Central memory CD8-positive, alpha-beta T cell (primary cell): ENCODE measurements around the gene DOCK10.

Experiments
- ATAC-seq: fragments of 150-1000 bp; cut with Tn5 transposase; replicated peaks from 2 replicates; pipeline ENCODE4 v1.10.0; 2022; ENCODE audit warnings: mild to moderate bottlenecking, moderate FRiP score, moderate number of reproducible peaks; ENCODE audit not compliant: poor library complexity, severe bottlenecking; ENCODE audit errors: extremely low read depth
- DNase-seq, 2 donors: peaks; one replicate each; pipeline ENCODE4 v3.0.0; 2021; ENCODE audit warnings: low spot score in 2 of 2
- H3K27ac Mint-ChIP-seq: one replicate; pipeline ENCODE4 v1.8.0; 2022; ENCODE audit warnings: low read depth, mild to moderate bottlenecking, moderate library complexity, mixed read lengths
- H3K27me3 Mint-ChIP-seq: one replicate; pipeline ENCODE4 v1.8.0; 2022; ENCODE audit warnings: mixed read lengths
- H3K36me3 Mint-ChIP-seq: one replicate; pipeline ENCODE4 v1.8.0; 2022; ENCODE audit warnings: mild to moderate bottlenecking, moderate library complexity, mixed read lengths; ENCODE audit not compliant: insufficient read depth
- H3K4me1 Mint-ChIP-seq: one replicate; pipeline ENCODE4 v1.8.0; 2022; ENCODE audit warnings: mixed read lengths
- H3K4me3 Mint-ChIP-seq: one replicate; pipeline ENCODE4 v1.8.0; 2022; ENCODE audit warnings: mild to moderate bottlenecking, moderate library complexity, mixed read lengths
- H3K9me3 Mint-ChIP-seq: one replicate; pipeline ENCODE4 v1.8.0; 2022; ENCODE audit warnings: mixed read lengths

DOCK10 gene

GRCh38 chr2:225037415-225038230 lies 4.6 kb downstream of the DOCK10 start:
- H3K27me3 Mint-ChIP-seq: no peaks in the 10 kb centered on the region
- H3K36me3 Mint-ChIP-seq: peaks cover 18% of the 10 kb centered on the region
- no peaks in the 10 kb centered on the region for H3K9me3 Mint-ChIP-seq
- ATAC-seq (no peak), DNase-seq (no peak)
- peak overlapping the region; percentile 94 for H3K4me3 Mint-ChIP-seq
- H3K27ac Mint-ChIP-seq: peak overlapping the region; percentile 95
- peaks cover 82% of the 10 kb centered on the region for H3K4me1 Mint-ChIP-seq

DNA sequence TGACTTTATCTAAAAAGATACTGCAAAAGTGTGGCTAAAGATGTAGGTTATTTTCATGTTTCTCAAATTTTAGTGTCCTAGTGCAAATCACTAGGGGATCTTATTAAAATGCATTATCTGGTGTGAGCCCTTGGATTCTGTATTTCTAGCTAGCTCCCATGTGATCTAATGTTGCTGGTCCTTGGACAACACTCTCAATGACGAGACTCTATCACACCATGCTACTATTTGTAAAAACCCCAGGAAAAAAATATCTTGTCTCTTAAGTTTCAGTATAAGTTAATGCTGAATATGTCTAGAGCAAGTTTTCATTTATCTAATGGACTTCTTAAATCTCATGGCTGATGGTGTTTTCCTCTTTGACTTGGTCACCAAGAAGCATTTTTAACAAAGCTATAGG lies 5.8 kb downstream of the DOCK10 start:
- Mint-ChIP-seq H3K27ac (no peak overlapping the region), H3K36me3 (peaks cover 16% of the 10 kb centered on the region), H3K4me1 (peaks cover 89% of the 10 kb centered on the region), H3K27me3 (no peaks in the 10 kb centered on the region), H3K4me3 (no peak overlapping the region), H3K9me3 (no peaks in the 10 kb centered on the region)
- ATAC-seq (no peak), DNase-seq (no peak)

- ATAC-seq (no peak), DNase-seq (no peak)
- Mint-ChIP-seq H3K4me3 (no peak overlapping the region), H3K9me3 (no peaks in the 10 kb centered on the region), H3K27ac (no peak overlapping the region), H3K4me1 (peaks cover 74% of the 10 kb centered on the region), H3K27me3 (no peaks in the 10 kb centered on the region), H3K36me3 (peaks cover 10% of the 10 kb centered on the region)
Observed at GRCh38 chr2:225033440-225034318, 8.6 kb downstream of the DOCK10 start.

DNA sequence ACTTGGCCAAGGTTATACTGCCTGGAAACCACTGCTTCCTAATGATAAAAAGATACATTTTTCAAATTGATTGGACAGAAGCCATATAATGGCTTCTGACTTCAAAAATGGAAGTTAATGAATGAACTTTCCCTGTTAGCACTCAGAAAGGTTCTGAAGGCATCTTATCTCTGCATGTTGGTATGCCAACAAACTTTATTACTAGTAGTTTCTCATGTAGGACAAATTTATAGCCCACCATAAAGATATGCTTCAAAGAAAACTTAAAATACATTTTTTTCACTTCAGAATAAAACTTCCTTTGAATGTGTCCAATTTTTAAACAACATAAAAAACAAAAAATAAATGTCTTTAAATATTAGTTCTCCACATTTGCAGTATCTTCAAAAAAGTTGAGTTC lies 10.0 kb downstream of the DOCK10 start:
- DNase-seq (no peak), ATAC-seq (no peak)
- Mint-ChIP-seq H3K4me1 (peaks cover 70% of the 10 kb centered on the region), H3K27me3 (no peaks in the 10 kb centered on the region), H3K36me3 (peaks cover 9% of the 10 kb centered on the region), H3K27ac (peak overlapping the region; percentile 22), H3K4me3 (no peak overlapping the region), H3K9me3 (no peaks in the 10 kb centered on the region)

- Mint-ChIP-seq H3K4me1 (peaks cover 70% of the 10 kb centered on the region), H3K4me3 (no peak overlapping the region), H3K36me3 (peaks cover 9% of the 10 kb centered on the region), H3K9me3 (no peaks in the 10 kb centered on the region), H3K27ac (peak overlapping the region; percentile 22), H3K27me3 (no peaks in the 10 kb centered on the region)
- ATAC-seq (no peak), DNase-seq (no peak)
Observed at GRCh38 chr2:225031599-225031998, 10.7 kb downstream of the DOCK10 start.

GRCh38 chr2:225030893-225031292 lies 11.4 kb downstream of the DOCK10 start:
- peak overlapping the region; percentile 14 for H3K27ac Mint-ChIP-seq
- no peak for ATAC-seq
- no peak for DNase-seq
- H3K36me3 Mint-ChIP-seq: peaks cover 9% of the 10 kb centered on the region
- H3K4me1 Mint-ChIP-seq: peaks cover 70% of the 10 kb centered on the region
- no peaks in the 10 kb centered on the region for H3K9me3 Mint-ChIP-seq
- no peak overlapping the region for H3K4me3 Mint-ChIP-seq
- no peaks in the 10 kb centered on the region for H3K27me3 Mint-ChIP-seq

GRCh38 chr2:225030203-225030602 lies 12.1 kb downstream of the DOCK10 start:
- H3K9me3 Mint-ChIP-seq: no peaks in the 10 kb centered on the region
- H3K4me3 Mint-ChIP-seq: no peak overlapping the region
- no peak for DNase-seq
- H3K36me3 Mint-ChIP-seq: peaks cover 9% of the 10 kb centered on the region
- peak; percentile 34 for ATAC-seq
- no peaks in the 10 kb centered on the region for H3K27me3 Mint-ChIP-seq
- peaks cover 70% of the 10 kb centered on the region for H3K4me1 Mint-ChIP-seq
- H3K27ac Mint-ChIP-seq: peak overlapping the region; percentile 60

DNA sequence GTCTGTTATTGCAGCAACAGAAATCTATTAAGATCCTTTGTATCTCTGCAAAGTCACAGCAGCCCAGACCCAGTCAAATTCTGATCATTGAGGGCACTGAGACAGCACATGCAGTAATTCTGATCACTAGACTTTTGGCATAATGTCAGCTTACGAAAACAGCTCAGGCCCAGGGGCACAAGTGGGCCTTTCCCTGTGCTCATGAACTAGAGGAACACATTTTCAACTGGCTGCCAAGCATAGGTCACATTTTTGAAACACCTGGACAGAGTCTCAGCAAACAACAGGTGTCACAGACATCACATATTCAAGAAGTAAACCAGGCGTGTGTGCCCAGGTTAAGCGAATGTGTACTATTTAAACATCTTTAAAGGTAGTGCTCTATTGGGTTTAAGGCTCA lies 13.7 kb downstream of the DOCK10 start:
- DNase-seq: no peak
- no peak overlapping the region for H3K27ac Mint-ChIP-seq
- H3K36me3 Mint-ChIP-seq: peaks cover 6% of the 10 kb centered on the region
- no peaks in the 10 kb centered on the region for H3K27me3 Mint-ChIP-seq
- H3K4me3 Mint-ChIP-seq: no peak overlapping the region
- peaks cover 62% of the 10 kb centered on the region for H3K4me1 Mint-ChIP-seq
- ATAC-seq: no peak
- no peaks in the 10 kb centered on the region for H3K9me3 Mint-ChIP-seq

- no peak for DNase-seq
- Mint-ChIP-seq H3K4me3 (peak overlapping the region; percentile 31), H3K4me1 (peaks cover 68% of the 10 kb centered on the region), H3K36me3 (peaks cover 3% of the 10 kb centered on the region), H3K27me3 (no peaks in the 10 kb centered on the region), H3K27ac (peak overlapping the region; percentile 10), H3K9me3 (no peaks in the 10 kb centered on the region)
- ATAC-seq: peak; percentile 50
Observed at GRCh38 chr2:225027061-225027762, 15.1 kb downstream of the DOCK10 start.

DNA sequence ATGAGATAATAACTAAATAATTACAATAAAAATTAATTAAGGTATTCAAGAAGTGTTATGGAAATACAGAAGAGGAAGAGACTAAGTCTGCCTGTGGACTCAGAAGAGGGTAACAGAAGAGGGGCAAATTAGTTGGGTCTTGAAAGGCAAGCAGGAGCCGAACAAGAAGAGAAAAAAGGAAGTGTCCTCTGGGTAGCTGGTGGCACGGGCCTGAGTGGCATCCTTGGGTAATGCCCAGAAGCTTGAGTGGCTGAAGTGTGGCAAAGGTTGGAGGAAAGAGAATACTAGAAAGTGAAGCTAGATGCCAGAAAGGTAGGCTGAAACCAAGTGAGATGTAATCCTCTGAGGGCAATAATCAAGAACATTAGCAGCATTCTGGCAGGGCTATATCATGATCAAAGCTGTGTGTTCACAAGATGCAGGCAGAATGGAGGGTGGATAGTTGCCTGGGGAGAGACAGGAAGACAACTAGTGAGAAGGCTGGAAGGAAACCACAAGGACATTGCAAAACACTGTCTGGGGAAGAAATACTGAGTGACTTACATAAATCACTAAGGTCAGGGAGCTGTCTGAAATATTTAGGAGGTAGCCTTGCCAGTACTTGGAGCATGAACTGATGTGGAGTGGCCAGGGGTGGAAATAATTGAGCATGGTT lies 16.2 kb downstream of the DOCK10 start:
- ATAC-seq (peak; percentile 47), DNase-seq (no peak)
- peak overlapping the region; percentile 10 for H3K27ac Mint-ChIP-seq
- H3K9me3 Mint-ChIP-seq: no peaks in the 10 kb centered on the region
- H3K36me3 Mint-ChIP-seq: peaks cover 2% of the 10 kb centered on the region
- H3K4me1 Mint-ChIP-seq: peaks cover 60% of the 10 kb centered on the region
- H3K27me3 Mint-ChIP-seq: no peaks in the 10 kb centered on the region
- peak overlapping the region; percentile 6 for H3K4me3 Mint-ChIP-seq

DNA sequence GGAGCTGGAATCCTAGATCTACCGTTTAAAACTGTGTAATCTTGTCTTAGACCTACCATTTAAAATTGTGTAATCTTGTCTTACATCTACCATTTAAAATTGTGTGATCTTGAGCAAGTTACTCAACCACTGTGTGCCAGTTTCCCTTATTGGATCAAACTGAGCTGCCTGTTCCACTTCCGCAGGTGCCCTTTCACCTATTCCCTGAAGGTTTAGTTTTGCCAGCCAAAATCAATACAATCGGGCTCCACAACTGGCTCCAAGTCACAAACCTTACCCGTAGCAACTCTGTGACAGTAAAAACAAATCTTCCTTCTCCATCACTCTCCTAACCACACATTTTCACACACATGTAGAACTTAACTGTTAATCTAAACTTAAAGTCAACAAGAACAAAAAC lies 20.1 kb downstream of the DOCK10 start:
- peaks cover 2% of the 10 kb centered on the region for H3K36me3 Mint-ChIP-seq
- H3K4me1 Mint-ChIP-seq: peaks cover 69% of the 10 kb centered on the region
- H3K27ac Mint-ChIP-seq: peak overlapping the region; percentile 7
- no peaks in the 10 kb centered on the region for H3K27me3 Mint-ChIP-seq
- H3K4me3 Mint-ChIP-seq: peak overlapping the region; percentile 3
- H3K9me3 Mint-ChIP-seq: no peaks in the 10 kb centered on the region
- ATAC-seq (no peak), DNase-seq (no peak)
